Measurements from ENCODE around the gene RCCD1. TPM values are rescaled to one million over a fixed set of nuclear protein-coding genes. Genes with fewer than 3 reads are reported as not detected.

RCCD1 gene
- total RNA-seq, 1 experiment from 2014 or later: 38.5 TPM

DNA sequence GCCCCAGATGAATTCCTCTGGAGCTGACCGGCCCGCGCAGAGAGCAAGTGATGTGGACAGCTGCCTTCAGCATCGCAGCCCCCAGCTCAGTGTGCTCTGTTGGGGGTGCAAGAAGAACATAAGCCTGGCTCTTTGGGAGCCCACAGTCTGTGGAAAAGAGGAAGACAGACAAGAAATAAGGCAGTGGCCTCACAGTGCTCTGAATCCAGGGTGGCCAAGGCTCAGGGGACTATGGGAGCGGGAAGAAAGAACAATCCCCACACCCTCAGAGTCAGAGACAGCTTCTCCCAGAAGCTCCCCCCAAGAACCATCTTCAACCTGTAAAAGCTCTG, 22.1 kb upstream of the RCCD1 start:
- H3K79me2 ChIP-seq (ENCODE audit: insufficient read depth, low read length): peaks cover 22% of the 10 kb centered on the region; the same call in 1 of the 2 replicates
- intact Hi-C loops (cut with micrococcal nuclease): loop anchor here (1.0 to 5.0 kb wide), 3 partner anchors 100 to 639 kb away; no protein-coding TSS in a partner anchor
- peak overlapping the region; percentile 67 for H3K9ac ChIP-seq (ENCODE audit: low read length)
- BruUV-seq (replicated peaks): no TSS peak
- DNase-seq (ENCODE audit: low read depth, low spot score) (no peak), ATAC-seq (no peak)
- H3K4me2 ChIP-seq (ENCODE audit: low read length): peak overlapping the region; percentile 99
- H3K9me3 ChIP-seq (ENCODE audit: control insufficient read depth in 1 of 2, insufficient read depth in 1 of 2, low read depth in 1 of 2, low read length in 2 of 2): no peaks in the 10 kb centered on the region
- no peaks in the 10 kb centered on the region for H4K20me1 ChIP-seq (ENCODE audit: insufficient read depth)
- ChIA-PET CTCF (interaction anchor here (0.8 to 6.9 kb wide), 20 partner anchors 9 to 639 kb away, joined by 3 to 70 read pairs (median 7); partner anchors contain the start of genes MAN2A2, PRC1 and RCCD1), POLR2A (interaction anchor here (0.6 to 2.4 kb wide), 6 partner anchors 22 to 577 kb away, joined by 3 to 7 read pairs (median 4); partner anchors contain the start of genes MAN2A2 and RCCD1), RAD21 (ENCODE audit: low non-redundant PET in 1 of 2, low total read pairs in 2 of 2, uncharacterized antibody in 2 of 2, unreplicated experiment in 2 of 2) (interaction anchor here in 1 of 2 experiments (1.1 kb wide), 1 partner anchor 22 kb away, joined by 3 read pairs; the partner anchor contains the start of gene RCCD1)
- H2AFZ ChIP-seq (ENCODE audit: low read depth, low read length, poor library complexity, severe bottlenecking): peak overlapping the region; percentile 63
- peak overlapping the region; percentile 78; the same call in 1 of the 2 replicates for H3K27ac ChIP-seq (ENCODE audit: low read depth, low read length)
- no peaks in the 10 kb centered on the region; a peak in 1 of 4 replicates for H3K36me3 ChIP-seq (ENCODE audit: control insufficient read depth in 1 of 2, insufficient read depth in 2 of 2, low read length in 2 of 2)
- no peaks in the 10 kb centered on the region for H3K9me2 ChIP-seq (ENCODE audit: insufficient read depth)
- peak overlapping the region; percentile 92 to 93 for H3K4me3 ChIP-seq (replicated peaks in 1 of 2; ENCODE audit: low read depth in 1 of 2, low read length in 2 of 2)
- H3K27me3 ChIP-seq (ENCODE audit: insufficient read depth, low read length): no peaks in the 10 kb centered on the region
- peaks cover 20 to 53% of the 10 kb centered on the region in 2 experiments; a peak in 3 of 4 replicates for H3K4me1 ChIP-seq (ENCODE audit: control insufficient read depth in 1 of 2, insufficient read depth in 2 of 2, low read length in 2 of 2)
- no peak for TF ChIP-seq TCF7L2 (IDR thresholded peaks at IDR 0.05; ENCODE audit: borderline replicate concordance, extremely low read depth, insufficient read depth, insufficient read length)
- no peak for TF ChIP-seq YY1 (IDR thresholded peaks at IDR 0.05; ENCODE audit: extremely low read depth, insufficient replicate concordance, low read depth, low read length)
- no peak for TF ChIP-seq SP1 (IDR thresholded peaks at IDR 0.05; ENCODE audit: low read depth)
- TF ChIP-seq, protein P1, sequence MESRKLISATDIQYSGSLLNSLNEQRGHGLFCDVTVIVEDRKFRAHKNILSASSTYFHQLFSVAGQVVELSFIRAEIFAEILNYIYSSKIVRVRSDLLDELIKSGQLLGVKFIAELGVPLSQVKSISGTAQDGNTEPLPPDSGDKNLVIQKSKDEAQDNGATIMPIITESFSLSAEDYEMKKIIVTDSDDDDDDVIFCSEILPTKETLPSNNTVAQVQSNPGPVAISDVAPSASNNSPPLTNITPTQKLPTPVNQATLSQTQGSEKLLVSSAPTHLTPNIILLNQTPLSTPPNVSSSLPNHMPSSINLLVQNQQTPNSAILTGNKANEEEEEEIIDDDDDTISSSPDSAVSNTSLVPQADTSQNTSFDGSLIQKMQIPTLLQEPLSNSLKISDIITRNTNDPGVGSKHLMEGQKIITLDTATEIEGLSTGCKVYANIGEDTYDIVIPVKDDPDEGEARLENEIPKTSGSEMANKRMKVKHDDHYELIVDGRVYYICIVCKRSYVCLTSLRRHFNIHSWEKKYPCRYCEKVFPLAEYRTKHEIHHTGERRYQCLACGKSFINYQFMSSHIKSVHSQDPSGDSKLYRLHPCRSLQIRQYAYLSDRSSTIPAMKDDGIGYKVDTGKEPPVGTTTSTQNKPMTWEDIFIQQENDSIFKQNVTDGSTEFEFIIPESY (IDR thresholded peaks at IDR 0.05; ENCODE audit: extremely low read depth, insufficient replicate concordance, low read length): no peak
- TF ChIP-seq FOSL1 (IDR thresholded peaks at IDR 0.05; ENCODE audit: low read depth): no peak
- TF ChIP-seq, protein P2, sequence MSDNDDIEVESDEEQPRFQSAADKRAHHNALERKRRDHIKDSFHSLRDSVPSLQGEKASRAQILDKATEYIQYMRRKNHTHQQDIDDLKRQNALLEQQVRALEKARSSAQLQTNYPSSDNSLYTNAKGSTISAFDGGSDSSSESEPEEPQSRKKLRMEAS (IDR thresholded peaks at IDR 0.05): no peak
- TF ChIP-seq EZH2 (IDR thresholded peaks at IDR 0.05): no peak
- no peak for TF ChIP-seq ELF1 (IDR thresholded peaks at IDR 0.05; ENCODE audit: borderline replicate concordance, low read depth)
- no peak for TF ChIP-seq POLR2A (IDR thresholded peaks at IDR 0.05; ENCODE audit: borderline replicate concordance, extremely low read depth, insufficient read depth, insufficient read length)
- no peak for TF ChIP-seq POLR2AphosphoS5 (IDR thresholded peaks at IDR 0.05; ENCODE audit: low read depth, low read length)
- TF ChIP-seq, protein P3, sequence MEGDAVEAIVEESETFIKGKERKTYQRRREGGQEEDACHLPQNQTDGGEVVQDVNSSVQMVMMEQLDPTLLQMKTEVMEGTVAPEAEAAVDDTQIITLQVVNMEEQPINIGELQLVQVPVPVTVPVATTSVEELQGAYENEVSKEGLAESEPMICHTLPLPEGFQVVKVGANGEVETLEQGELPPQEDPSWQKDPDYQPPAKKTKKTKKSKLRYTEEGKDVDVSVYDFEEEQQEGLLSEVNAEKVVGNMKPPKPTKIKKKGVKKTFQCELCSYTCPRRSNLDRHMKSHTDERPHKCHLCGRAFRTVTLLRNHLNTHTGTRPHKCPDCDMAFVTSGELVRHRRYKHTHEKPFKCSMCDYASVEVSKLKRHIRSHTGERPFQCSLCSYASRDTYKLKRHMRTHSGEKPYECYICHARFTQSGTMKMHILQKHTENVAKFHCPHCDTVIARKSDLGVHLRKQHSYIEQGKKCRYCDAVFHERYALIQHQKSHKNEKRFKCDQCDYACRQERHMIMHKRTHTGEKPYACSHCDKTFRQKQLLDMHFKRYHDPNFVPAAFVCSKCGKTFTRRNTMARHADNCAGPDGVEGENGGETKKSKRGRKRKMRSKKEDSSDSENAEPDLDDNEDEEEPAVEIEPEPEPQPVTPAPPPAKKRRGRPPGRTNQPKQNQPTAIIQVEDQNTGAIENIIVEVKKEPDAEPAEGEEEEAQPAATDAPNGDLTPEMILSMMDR (IDR thresholded peaks at IDR 0.05 in 2 of 3, conservative IDR thresholded peaks at IDR 0.05 in 1 of 3; ENCODE audit: borderline replicate concordance in 1 of 3, insufficient read depth in 1 of 3, low read depth in 2 of 3, low read length in 2 of 3): no peak
- TF ChIP-seq EZH2phosphoT487 (IDR thresholded peaks at IDR 0.05; ENCODE audit: borderline replicate concordance): no peak
- no peak for TF ChIP-seq SRF (IDR thresholded peaks at IDR 0.05; ENCODE audit: low read depth)
- TF ChIP-seq EGR1 (IDR thresholded peaks at IDR 0.05; ENCODE audit: low read depth): no peak
